Stimulated activated CD4-positive, alpha-beta T cell treated with anti-CD3 and anti-CD28 coated beads, Interleukin-4, amount 100 ng/mL, for 1 hour (primary cell): ENCODE results near the gene SETD2.
"Not testable (repeated sequence)": the region's sequence is repeated elsewhere in the genome, so short reads cannot be mapped to it uniquely, and the experiment has no call there.

Experiments used
- DNase-seq: peaks from one replicate; pipeline ENCODE4 v3.0.0-alpha.2; 2020

Gene SETD2

DNA sequence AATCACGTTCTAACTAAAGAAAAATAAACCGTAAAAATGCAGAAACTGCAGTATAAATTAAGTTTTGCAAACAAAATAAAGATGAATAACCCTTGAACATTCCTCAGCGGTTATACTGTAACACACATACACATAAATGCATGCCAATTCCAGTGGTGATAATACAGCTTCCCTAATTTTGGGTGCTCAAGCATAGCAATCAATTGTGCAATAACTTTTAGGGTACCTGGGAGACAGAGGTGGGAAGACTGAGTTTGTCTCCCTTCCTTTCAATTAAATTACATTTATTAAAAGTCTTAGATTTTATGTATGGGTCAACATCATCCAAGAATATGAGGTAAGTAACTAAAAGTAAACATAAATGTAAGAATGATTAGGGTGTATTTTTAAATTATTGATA, 71.8 kb downstream of the SETD2 start:
- DNase-seq, result no peak

DNA sequence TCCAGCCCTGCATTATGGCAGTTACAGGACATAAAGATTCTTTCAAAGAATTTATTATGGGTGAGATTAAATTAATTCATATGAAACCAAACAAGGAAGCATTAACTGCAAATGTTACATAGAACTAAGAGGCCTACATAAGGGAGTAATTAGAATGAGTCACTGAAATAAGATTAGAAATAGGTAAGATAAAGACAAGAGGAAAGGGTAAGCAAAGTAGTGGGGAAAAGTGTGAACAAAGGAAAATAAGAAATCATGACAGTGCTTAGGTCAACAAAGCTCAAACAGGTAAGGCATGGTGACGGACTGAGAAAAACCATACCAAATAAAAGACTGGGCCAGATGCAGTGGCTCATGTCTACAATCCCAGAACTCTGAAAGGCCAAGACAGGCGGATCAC, 74.3 kb downstream of the SETD2 start:
- no peak for DNase-seq

DNA sequence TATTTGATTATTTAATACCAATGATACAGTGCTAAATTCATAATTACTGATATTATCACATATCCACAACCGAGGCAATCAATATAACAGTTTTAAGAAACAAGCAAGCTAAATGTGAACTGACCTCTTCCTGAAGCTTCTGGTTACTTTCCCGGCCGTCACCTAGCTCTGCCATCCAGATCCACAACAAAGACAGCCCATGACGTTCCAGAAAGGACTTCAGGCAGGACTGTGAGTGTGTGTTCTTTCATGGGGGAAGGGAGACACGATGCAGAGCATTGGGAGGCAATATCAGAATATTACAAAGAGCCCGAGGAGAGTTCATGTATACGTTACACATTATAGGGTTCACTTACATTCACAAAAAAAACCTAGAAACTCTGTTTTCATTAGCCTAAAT, 77.8 kb downstream of the SETD2 start:
- no peak for DNase-seq

DNA sequence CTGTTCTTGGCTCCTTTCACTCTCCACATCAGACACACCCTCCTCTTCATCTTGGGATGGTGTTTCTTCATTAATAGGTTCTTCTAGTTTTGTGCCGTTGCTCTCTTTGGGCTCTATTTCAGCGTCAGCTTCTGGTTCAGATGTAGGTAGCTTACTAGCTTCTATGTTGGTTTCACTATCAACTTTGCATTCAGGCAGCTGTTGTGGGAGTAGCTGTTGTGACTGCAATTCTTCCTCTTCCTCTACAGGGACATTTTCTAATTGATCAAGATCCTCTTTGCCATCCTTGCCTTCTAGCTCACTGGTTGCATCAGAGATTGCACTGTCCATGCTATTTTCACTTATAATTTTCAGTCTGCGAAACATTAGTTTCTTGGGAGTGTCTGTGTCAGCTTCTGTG, 80.1 kb downstream of the SETD2 start:
- no peak for DNase-seq

DNA sequence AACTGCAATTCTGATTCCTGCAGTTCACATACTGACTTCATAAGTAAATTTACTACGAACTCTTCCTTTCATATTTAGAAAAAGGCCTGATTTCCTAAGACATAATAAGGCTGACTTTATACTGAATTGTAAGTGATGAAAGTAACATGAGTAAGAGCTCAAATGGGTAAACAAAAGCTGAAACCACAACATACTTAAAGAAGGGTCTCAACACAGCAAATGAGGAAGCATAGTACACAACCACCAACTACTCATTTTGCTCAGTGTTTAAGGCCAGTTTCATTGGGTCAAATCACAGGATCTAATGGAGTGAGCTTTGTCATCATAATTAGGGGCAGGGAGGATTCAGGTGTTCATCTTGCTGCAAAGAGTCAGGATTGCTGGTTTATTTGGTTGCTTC, 81.4 kb downstream of the SETD2 start:
- DNase-seq, result no peak

DNA sequence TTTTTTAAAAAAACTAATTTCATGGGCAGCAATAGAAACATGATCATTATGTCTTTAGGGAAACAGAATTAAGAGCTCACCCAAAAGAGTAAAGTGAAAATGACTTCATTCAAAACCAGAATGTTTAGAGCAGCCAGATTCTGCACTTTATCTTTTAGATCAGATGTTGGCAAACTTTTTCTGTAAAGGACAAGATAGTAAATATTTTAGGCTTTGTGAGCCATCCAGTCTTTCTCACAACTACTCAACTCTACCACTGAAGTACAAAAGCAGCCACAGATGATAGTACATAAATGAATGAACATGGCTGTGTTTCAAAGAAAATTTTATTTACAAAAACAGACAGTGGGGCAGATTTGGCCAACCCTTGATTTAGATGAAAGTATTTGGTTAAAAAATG, 84.5 kb downstream of the SETD2 start:
- no peak for DNase-seq

DNA sequence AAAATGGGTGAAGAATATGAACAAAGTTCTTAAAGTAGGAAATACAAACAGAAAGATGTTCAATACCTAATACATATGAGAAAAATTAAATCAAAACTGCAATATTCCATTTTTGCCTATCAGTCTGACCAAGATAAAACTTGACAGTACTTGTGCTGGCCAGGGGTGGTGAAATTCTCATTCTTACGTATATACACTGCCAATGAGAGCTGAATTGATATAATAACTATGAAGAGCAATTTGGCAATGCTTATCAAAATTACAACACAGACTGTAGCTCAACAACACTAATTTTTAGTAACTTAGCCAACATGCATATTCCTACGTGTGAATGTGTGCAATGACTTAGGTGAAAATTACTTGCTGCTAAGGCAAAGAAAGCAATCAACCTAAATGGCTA, 90.2 kb downstream of the SETD2 start:
- no peak for DNase-seq

DNA sequence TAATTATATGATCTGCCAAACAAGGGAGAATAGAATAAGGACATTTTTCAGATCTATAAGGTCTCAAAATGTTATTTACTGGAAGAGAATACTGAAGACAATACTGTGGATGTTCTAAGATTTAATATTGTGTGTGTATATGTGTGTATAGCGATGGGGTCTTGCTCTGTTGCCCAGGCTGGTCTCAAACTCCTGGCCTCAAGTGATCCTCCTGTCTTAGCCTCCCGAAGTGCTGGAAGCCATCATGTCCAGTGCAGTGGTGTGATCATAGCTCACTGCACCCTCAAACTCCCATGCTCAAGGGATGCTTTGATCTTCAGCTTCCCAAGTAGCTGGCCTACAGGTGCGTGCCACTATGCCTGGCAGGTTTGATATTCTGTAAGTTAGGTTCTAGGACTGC, 93.1 kb downstream of the SETD2 start:
- no peak for DNase-seq

DNA sequence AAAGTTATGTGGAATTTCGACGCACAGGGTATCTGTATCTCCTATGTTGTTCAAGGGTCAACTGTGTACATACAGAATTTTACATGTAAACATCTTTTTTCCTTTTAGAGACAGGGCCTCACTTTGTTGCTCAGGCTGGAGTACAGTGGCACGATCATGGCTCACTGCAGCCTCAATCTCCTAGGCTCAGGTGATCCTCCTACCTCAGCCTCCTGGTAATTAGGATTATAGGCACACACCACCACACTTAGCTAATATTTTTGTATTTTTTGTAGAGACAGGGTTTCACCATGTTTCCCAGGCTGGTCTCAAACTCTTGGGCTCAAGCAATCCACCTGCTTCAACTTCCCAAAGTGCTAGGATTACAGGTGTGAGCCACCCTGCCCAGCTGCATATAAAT, 97.7 kb downstream of the SETD2 start:
- not testable (repeated sequence) for DNase-seq

DNA sequence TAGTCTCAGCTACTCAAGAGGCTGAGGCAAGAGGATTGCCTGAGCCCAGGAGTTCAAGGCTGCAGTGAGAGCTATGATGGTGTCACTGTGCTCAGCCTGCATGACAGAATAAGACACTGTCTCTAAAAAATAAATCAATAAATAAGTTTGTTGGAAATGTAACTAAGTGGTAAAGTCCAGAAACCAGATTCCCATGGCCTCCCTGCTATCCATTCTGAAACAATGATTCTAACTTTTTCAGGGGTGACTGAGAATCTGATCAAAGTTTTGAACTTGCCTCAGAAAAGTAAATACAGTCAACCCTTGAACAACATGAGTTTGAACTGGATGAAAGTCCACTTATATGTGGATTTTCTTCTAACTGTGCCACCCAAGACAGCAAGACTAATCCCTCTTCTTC, 98.2 kb downstream of the SETD2 start:
- DNase-seq, result no peak

DNA sequence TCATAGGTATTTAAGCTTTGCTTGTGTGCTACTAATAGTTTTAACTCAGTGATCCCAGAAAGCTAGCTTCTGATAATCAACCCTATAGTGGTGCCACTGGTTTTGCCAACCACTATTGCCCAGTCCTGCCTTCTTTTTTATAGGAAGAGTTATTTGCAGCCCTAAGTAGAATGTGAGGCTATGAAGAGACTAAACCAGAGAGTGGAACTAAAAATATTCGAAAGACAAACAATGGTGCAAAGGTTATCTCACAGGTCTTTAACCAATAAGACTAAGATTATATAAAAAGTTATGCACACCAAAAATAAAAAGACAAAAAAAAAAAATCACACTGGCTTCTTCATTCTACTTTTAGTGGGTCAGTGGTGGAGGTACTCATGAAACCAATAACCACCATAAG, 98.9 kb downstream of the SETD2 start:
- DNase-seq, result no peak

DNA sequence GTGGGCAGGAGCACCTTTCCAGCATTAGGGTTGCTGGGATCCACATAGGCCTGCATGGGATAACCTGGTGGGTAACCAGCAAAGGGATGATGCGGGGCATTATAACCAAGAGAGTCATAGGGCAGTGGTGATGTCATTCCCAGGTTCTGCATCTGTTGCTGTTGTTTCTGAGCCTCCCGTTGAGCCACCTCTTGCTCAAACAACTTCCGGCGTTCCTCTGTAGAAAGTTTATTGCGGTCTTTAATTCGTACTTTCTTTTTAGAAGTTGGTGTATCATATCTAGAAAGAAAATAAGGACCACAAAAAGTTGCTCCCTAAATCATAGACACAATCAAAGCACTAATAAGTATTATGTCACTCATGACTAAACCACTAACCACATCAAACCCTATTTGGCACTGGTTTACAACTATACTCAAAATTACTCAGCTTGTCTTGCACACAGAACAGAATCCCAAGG, 106.7 kb downstream of the SETD2 start:
- peak; percentile 27 for DNase-seq

DNA sequence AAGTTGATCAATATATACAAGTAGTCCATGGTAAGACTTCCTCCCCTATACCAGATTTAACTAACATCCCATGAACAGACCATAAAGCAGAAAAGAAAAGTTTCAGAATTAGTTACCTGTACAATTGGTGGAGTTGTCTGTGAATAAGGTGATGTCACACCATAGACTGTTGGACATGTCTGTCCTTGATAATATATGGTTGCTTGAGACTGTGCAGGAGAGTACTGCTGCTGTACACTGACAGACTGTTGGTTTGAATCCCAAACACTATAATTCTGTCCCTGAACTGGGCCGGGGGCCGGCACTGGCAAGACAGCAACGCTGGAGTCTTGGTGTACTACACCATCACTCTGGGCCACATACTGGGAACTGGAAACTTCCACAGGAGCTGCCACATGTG, 107.2 kb downstream of the SETD2 start:
- no peak for DNase-seq

DNA sequence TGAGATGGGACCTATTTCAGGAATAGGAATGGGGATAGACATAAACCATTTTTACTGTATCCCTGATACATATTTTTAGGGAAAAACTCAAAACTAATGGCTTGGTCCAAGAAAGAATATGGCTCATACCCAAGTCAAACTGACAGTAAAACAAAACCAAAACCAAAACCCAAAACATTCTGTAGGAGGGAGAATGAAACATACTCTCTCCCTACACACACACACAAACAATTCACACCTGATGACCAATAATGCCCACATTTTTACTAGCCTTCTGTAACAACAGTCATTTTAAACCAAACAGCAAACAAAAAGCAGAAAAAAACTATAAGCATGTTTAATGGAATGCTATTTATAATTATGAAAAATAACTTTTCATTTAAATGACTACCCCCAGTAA, 109.5 kb downstream of the SETD2 start:
- DNase-seq, result no peak

DNA sequence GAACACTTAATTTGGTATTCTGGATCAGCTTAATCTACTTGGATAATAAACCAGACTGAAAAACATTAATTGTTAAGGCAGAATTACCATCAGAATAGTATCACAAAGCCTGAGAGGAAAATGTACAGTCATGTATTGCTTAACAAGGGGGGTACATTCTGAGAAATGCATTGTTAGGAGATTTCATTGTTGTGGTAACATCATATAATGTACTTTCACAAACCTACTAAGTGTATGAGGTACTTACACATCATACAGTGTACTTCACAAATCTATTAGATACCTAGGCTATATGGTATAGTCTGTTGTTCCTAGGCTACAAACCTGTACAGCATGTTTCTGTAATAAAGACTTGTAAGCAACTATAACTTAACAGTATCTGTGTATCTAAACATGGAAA, 116.2 kb downstream of the SETD2 start:
- no peak for DNase-seq

DNA sequence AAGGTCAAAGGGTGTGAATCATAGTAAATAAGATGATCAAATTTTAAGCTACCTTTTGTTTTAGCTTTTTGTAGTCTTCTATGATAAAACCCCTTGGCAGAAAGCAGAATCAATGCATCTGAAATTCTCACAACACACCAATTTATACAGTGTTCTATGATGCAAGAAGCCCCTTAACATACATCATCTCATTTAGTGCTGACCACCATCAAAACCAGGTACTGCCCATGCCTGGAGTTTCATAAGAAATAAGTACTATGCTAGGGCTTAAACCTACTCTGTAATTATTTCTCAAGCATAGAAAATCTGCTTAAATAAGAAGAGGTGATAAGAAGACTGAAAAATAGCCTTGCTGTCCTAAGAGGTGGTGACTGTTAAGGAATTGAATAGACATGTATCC, 116.8 kb downstream of the SETD2 start:
- no peak for DNase-seq

DNA sequence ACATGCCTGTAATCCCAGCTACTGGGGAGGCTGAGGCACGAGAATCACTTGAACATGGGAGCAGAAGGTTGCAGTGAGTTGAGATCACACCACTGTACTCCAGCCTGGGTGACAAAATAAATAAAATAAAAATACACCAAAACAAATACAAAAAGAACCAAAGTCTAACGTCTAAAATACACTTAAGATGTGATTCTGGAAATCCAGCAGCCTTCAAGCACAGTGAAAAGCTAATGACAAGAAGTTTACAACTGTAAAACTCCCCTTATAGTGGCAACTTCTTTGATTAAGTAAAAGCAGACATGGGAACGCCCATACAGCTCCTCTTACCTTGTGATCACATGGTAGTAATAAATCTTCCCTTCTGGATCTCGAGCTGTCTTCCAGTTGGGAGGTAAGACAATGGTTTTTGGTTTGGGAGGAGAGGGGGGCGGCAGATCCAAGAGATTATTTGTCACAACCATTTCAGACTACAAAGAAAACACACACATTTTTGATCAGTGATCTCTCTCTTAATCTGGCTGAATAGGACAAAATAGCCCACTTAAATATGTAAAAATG, 121.6 kb downstream of the SETD2 start:
- DNase-seq, result no peak

DNA sequence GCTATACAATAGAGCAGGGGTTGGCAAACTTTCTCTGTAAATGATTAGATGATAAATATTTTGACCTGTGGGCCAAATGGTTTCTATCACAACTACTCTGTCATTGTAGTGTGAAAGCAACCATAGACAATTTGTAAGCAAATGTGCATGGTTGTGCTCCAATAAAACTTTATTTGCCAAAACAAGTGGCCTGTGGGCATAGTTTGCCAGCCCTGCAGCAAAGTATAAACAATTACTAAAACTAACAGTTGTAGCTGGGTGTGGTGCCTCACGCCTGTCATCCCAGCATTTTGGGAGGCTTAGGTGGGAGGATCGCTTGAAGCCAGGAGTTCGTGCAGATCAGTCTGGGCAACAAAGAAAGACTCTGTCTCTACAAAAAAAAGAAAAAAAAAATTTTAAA, 122.8 kb downstream of the SETD2 start:
- DNase-seq, result no peak

DNA sequence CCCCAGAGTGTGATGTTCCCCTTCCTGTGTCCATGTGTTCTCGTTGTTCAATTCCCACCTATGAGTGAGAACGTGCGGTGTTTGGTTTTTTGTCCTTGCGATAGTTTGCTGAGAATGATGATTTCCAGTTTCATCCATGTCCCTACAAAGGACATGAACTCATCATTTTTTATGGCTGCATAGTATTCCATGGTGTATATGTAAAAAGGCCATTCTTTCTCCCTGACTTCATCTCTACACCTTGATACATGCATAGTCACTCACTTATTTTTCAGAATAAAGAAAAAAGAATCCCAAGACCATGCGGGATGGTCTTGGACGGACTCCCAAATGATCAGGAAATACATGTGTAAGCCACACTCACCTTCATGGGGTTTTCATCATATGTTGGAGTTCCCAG, 126.6 kb downstream of the SETD2 start:
- not testable (repeated sequence) for DNase-seq

DNA sequence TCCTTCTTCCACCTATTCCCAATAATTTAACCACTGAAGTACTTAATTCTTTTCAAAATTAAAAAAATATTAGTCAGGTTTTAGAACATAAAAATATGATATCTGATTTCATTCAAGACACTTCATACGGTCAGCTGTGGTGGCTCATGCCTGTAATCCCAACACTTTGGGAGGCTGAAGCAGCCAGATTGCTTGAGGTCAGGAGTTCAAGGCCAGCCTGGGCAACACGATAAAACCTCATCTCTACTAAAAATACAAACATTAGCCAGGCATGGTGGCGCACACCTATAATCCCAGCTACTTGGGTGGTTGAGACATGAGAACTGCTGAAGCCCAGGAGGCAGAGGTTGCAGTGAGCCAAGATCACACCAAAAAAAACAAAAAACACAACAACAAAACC, 127.8 kb downstream of the SETD2 start:
- DNase-seq, result no peak

DNA sequence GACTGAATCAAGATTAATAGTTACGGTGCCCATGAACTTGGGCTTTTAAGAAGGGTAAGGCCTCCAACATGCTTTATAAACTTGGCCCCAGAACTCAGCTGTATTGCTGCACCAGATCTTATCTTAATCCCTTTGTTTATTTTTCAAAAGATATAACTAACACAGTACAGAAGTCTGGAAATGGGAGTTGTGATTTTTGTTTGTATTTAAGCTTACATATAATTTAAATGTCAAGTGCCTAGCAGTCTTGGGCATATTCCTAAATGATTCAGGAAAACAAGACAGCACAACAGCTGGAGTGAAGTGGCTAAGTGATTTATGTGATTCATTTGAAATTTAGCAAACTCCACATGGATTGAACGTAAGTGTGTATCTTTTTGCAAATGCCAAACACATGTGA, 128.3 kb downstream of the SETD2 start:
- no peak for DNase-seq

DNA sequence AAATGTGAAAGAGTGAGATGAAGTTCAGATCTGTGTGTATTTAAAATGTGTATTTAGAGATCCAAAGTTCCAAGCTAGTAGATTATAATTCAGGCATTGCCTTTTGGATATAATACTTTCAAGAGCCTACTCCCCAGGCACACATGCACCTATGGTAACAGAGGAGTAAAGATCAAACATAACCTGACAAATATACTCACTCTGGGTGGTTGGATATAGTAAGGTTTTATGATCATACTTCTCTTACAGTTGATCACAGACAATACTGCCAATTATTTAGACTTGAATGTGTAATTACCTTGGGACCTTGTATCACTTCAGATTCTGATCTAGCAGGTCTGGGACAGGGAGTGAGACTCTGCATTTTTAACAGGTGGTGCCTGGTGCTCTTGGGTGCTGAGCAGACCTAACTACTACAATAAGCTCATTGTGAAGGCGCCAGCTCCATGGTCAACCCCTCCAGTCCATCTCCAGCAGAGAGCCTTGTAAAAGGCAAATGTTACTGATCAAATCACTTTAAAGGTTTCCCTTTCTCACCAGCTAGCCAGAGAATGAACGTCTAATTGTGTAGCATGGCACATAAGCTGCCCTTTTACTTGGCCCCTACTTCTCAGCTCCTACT, 128.9 kb downstream of the SETD2 start:
- no peak for DNase-seq

DNA sequence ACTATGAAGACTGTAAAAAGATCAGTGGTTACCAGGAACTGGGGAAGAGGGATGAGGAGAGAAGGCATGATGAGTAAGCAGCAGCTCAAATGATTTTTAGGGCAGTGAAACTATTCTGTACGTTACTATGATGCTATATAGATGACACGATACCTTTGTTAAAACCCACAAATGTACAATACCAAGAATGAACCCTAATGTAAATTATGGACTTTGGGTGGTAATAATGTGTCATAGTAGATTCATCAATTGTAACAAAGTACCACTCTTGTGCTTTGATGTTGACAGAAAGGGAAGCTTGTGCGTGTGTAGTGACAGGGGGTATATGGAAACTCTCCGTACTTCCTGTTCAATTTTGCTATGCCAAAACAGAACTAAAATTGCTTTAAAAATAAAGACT, 132.9 kb downstream of the SETD2 start:
- DNase-seq, result not testable (repeated sequence)

DNA sequence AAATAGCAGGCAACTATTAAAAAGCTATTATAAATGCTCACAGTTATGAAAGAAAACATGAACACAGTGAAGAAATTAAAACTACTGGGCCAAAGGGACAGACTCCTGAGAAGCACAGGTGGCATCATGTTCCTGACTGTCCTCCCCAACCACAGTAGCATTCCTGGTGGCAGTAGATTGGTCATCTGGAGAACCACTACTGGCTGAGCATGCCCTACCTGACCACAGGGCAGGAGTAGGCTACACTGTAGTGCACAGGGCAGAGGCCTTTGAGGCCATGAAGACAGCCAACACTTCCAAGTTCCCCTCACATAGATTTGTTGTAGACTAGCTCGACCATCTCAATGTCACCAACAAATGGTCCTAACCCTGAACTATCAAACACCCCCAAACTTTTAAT, 135.2 kb downstream of the SETD2 start:
- no peak for DNase-seq

DNA sequence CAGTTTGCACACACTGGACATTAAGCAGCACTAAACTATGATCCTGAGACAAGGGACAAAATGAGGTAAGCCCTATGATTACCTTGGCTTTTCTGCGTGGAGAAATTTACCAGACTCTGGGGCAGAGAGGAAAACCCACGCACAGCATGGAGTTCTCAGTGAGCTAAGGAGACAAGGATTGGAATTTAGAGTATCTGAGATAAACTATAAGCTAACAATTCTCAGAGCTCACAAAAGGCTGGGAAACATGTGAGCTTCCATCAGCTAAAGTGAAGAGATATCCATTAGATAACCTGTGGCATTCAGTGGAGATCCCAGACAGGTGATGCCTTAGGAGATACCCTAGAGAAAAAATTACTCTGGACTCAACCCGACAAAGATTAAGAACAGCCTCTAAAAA, 135.8 kb downstream of the SETD2 start:
- DNase-seq, result no peak
